ENCODE measurements around the gene HBG1.

GRCh38 chr11:5285703-5286340 is 36.2 kb upstream of the HBG1 start:
- TF ChIP-seq CTCF (conservative IDR thresholded peaks at IDR 0.05) (no peak), ZFX (IDR thresholded peaks at IDR 0.05) (no peak)

All from C4-2B (cell line).